PC-3 (cell line): Measurements from ENCODE around the gene UTF1. TPM values are rescaled to one million over a fixed set of nuclear protein-coding genes. Genes with fewer than 3 reads are reported as not detected.

Experiments used
- ATAC-seq: fragments of 200-7000 bp; cut with Tn5 transposase; 2 replicates; pipeline ENCODE4 v1.9.1; 2020; ENCODE audit warnings: mild to moderate bottlenecking, moderate library complexity
- BruUV-seq: library from RNA; stranded (reverse); fragments of 400-500 nt; replicated peaks from 2 replicates; lab custom pipeline; 2021; lab: Mats Ljungman, UMichigan
- CTCF ChIA-PET: fragments of 300-600 bp; sonication (Branson Sonifier 250); formaldehyde crosslinking; loops from one replicate; lab custom pipeline; 2022; ENCODE audit warnings: antibody characterized with exemption; lab: Charles Lee
- POLR2A ChIA-PET: fragments of 300-600 bp; sonication (Branson Sonifier 250); formaldehyde crosslinking; loops from one replicate; lab custom pipeline; 2022; ENCODE audit warnings: antibody characterized with exemption; ENCODE audit not compliant: unreplicated experiment; lab: Charles Lee
- DNase-seq: peaks from one replicate; pipeline ENCODE4 v3.0.0-alpha.2; 2015
- H2AFZ ChIP-seq: fragments of 300-600 bp; sonication (generic); 2 replicates; pipeline ENCODE4 v1.6.0; 2016; ENCODE audit warnings: antibody characterized with exemption, low read length
- H3F3A ChIP-seq: fragments of 300-600 bp; sonication (generic); one replicate; pipeline ENCODE4 v1.6.0; 2017; ENCODE audit warnings: antibody characterized with exemption, low read length, control low read depth, mild to moderate bottlenecking; ENCODE audit not compliant: unreplicated experiment
- H3K27ac ChIP-seq: fragments of 300-600 bp; sonication (generic); 2 replicates; pipeline ENCODE4 v1.5.1; 2016; ENCODE audit warnings: mild to moderate bottlenecking, low read length
- H3K27me3 ChIP-seq: fragments of 300-600 bp; sonication (generic); 2 replicates; pipeline ENCODE4 v1.6.1; 2016; ENCODE audit warnings: low read length, mixed read lengths
- H3K36me3 ChIP-seq: fragments of 300-600 bp; sonication (generic); 2 replicates; pipeline ENCODE4 v1.6.1; 2016; ENCODE audit warnings: low read depth, mixed run types, low read length, mixed read lengths
- H3K4me1 ChIP-seq: fragments of 300-600 bp; sonication (generic); 2 replicates; pipeline ENCODE4 v1.5.1; 2016; ENCODE audit warnings: low read length; ENCODE audit not compliant: insufficient read depth
- H3K4me2 ChIP-seq: fragments of 300-600 bp; sonication (generic); 2 replicates; pipeline ENCODE4 v1.6.0; 2016; ENCODE audit warnings: low read length
- H3K4me3 ChIP-seq: fragments of 300-600 bp; sonication (generic); 2 replicates; pipeline ENCODE4 v1.5.1; 2016; ENCODE audit warnings: mild to moderate bottlenecking, low read length, mixed read lengths
- H3K79me2 ChIP-seq: fragments of 300-600 bp; sonication (generic); 2 replicates; pipeline ENCODE4 v1.6.1; 2017; ENCODE audit warnings: low read length, mixed read lengths
- H3K9ac ChIP-seq: fragments of 300-600 bp; sonication (generic); 2 replicates; pipeline ENCODE4 v1.6.0; 2016; ENCODE audit warnings: mild to moderate bottlenecking, low read length
- H3K9me2 ChIP-seq: fragments of 300-600 bp; sonication (generic); replicated peaks from 2 replicates; pipeline ENCODE4 v1.6.1; 2016; ENCODE audit warnings: mixed run types, low read length, mixed read lengths
- H3K9me3 ChIP-seq: fragments of 300-600 bp; sonication (generic); 2 replicates; pipeline ENCODE4 v1.6.1; 2016; ENCODE audit warnings: low read length, mixed read lengths
- H4K20me1 ChIP-seq: fragments of 300-600 bp; sonication (generic); 2 replicates; pipeline ENCODE4 v1.6.1; 2016; ENCODE audit warnings: low read length, mixed read lengths
- CTCF ChIP-seq: fragments of 300-600 bp; sonication (generic); conservative IDR thresholded peaks from 2 replicates; pipeline ENCODE4 v1.5.1; 2017; ENCODE audit warnings: antibody characterized with exemption, low read depth, mild to moderate bottlenecking, low read length
- EZH2 ChIP-seq: fragments of 300-600 bp; sonication (generic); IDR thresholded peaks from one replicate; pipeline ENCODE4 v1.6.1; 2017; ENCODE audit warnings: antibody characterized with exemption, mild to moderate bottlenecking, low read length; ENCODE audit not compliant: unreplicated experiment
- EZH2phosphoT487 ChIP-seq: fragments of 300-600 bp; sonication (generic); IDR thresholded peaks from 2 replicates; pipeline ENCODE4 v1.6.1; 2018; ENCODE audit warnings: mild to moderate bottlenecking, antibody characterized with exemption, low read length, borderline replicate concordance
- intact Hi-C: fragments of 100-400 bp; cut with micrococcal nuclease; formaldehyde crosslinking; loops from 2 replicates; pipeline ENCODE4 v1.9.0; 2023
- total RNA-seq: library from RNA; depleted of rRNA; stranded (reverse); fragments of >200 nt; gene quantifications from 2 replicates; pipeline ENCODE4 v1.2.3, GENCODE V29; 2014

The UTF1 gene
- total RNA-seq, 1 experiment from 2014 or later = not detected

GRCh38 chr10:133226251-133226808 lies 3.7 kb upstream of the UTF1 start:
- Histone ChIP-seq H3K4me2 (peak overlapping the region; percentile 57), H3F3A (no peaks in the 10 kb centered on the region), H3K9me3 (no peaks in the 10 kb centered on the region), H3K4me3 (no peak overlapping the region), H4K20me1 (no peaks in the 10 kb centered on the region), H3K27me3 (0 out of 2 replicates have a peak, but pooled peaks cover 14% of the 10 kb centered on the region), H3K4me1 (no peaks in the 10 kb centered on the region), H3K36me3 (no peaks in the 10 kb centered on the region), H3K79me2 (no peaks in the 10 kb centered on the region), H3K27ac (no peak overlapping the region), H3K9me2 (no peaks in the 10 kb centered on the region), H3K9ac (no peak overlapping the region), H2AFZ (0 out of 2 replicates have a peak overlapping the region, but pooled peaks have one; percentile 26)
- ChIA-PET POLR2A (no interaction called here), CTCF (no interaction called here)
- TF ChIP-seq EZH2 (no peak), CTCF (peak; percentile 47)
- intact Hi-C loops = loop anchor here (5.0 kb wide), 1 partner anchor 84 kb away; no protein-coding TSS in a partner anchor
- ATAC-seq (peak; percentile 90), DNase-seq (peak; percentile 50)
- no TSS peak for BruUV-seq

- POLR2A ChIA-PET = no interaction called here
- Histone ChIP-seq H3K4me3 (no peak overlapping the region), H3K27me3 (0 out of 2 replicates have a peak, but pooled peaks cover 14% of the 10 kb centered on the region), H3K4me2 (peak overlapping the region; percentile 57; the same call in 1 of the 2 replicates), H4K20me1 (no peaks in the 10 kb centered on the region), H3K9me2 (no peaks in the 10 kb centered on the region), H2AFZ (no peak overlapping the region), H3K27ac (no peak overlapping the region), H3K79me2 (no peaks in the 10 kb centered on the region), H3K9ac (no peak overlapping the region), H3K9me3 (no peaks in the 10 kb centered on the region), H3F3A (no peaks in the 10 kb centered on the region), H3K36me3 (no peaks in the 10 kb centered on the region), H3K4me1 (no peaks in the 10 kb centered on the region)
- intact Hi-C loops = loop anchor here (5.0 kb wide), 1 partner anchor 85 kb away; no protein-coding TSS in a partner anchor
- DNase-seq (no peak), ATAC-seq (no peak)
- CTCF ChIA-PET = interaction anchor here (0.6 kb wide), 1 partner anchor 32 kb away, joined by 3 read pairs; no protein-coding TSS in a partner anchor
- no peak for TF ChIP-seq EZH2phosphoT487
- no TSS peak for BruUV-seq
Observed at GRCh38 chr10:133227256-133227655, 2.8 kb upstream of the UTF1 start.

- Histone ChIP-seq H3K79me2 (no peaks in the 10 kb centered on the region), H4K20me1 (no peaks in the 10 kb centered on the region), H3K27ac (no peak overlapping the region), H3K4me3 (no peak overlapping the region), H3K27me3 (0 out of 2 replicates have a peak, but pooled peaks cover 8% of the 10 kb centered on the region), H3K4me1 (no peaks in the 10 kb centered on the region), H3F3A (no peaks in the 10 kb centered on the region), H3K9me2 (no peaks in the 10 kb centered on the region), H3K9ac (no peak overlapping the region), H3K36me3 (no peaks in the 10 kb centered on the region), H2AFZ (no peak overlapping the region), H3K9me3 (no peaks in the 10 kb centered on the region), H3K4me2 (no peak overlapping the region)
- ChIA-PET CTCF (no interaction called here), POLR2A (no interaction called here)
- DNase-seq (no peak), ATAC-seq (no peak)
- intact Hi-C loops = loop anchor here (5.0 kb wide), 1 partner anchor 87 kb away; no protein-coding TSS in a partner anchor
- no TSS peak for BruUV-seq
- TF ChIP-seq CTCF (no peak), EZH2 (no peak)
Observed at GRCh38 chr10:133229265-133230043, 563 bp upstream of the UTF1 start.
